Activated CD8-positive, alpha-beta memory T cell treated with anti-CD3 and anti-CD28 coated beads, Interleukin-2, amount 10 ng/mL, durations not matched to agents 7 days and 5 days (primary cell): ENCODE results near the gene DAB1. TPM values are rescaled to one million over a fixed set of nuclear protein-coding genes. Genes with fewer than 3 reads are reported as not detected.

Experiments
- ATAC-seq: fragments of 150-1000 bp; cut with Tn5 transposase; one replicate; pipeline ENCODE4 v1.10.0; 2021; ENCODE audit warnings: moderate library complexity
- CTCF ChIA-PET: fragments of 350-600 bp; sonication (Branson Sonifier 250); formaldehyde crosslinking; loops from one replicate; lab custom pipeline; 2021; ENCODE audit warnings: antibody characterized with exemption; lab: Charles Lee
- DNase-seq: peaks from one replicate; pipeline ENCODE4 v3.0.0-alpha.2; 2020
- H3K27ac Mint-ChIP-seq: one replicate; pipeline ENCODE4 v1.8.0; 2021; ENCODE audit warnings: mild to moderate bottlenecking, mixed read lengths
- H3K27me3 Mint-ChIP-seq: one replicate; pipeline ENCODE4 v1.8.0; 2021; ENCODE audit warnings: mixed read lengths
- H3K36me3 Mint-ChIP-seq: one replicate; pipeline ENCODE4 v1.8.0; 2021; ENCODE audit warnings: mild to moderate bottlenecking, mixed read lengths
- H3K4me1 Mint-ChIP-seq: one replicate; pipeline ENCODE4 v1.8.0; 2021; ENCODE audit warnings: mixed read lengths
- H3K4me3 Mint-ChIP-seq: one replicate; pipeline ENCODE4 v1.8.0; 2021; ENCODE audit warnings: mild to moderate bottlenecking, moderate library complexity, mixed read lengths
- H3K9me3 Mint-ChIP-seq: one replicate; pipeline ENCODE4 v1.8.0; 2022; ENCODE audit warnings: low read depth, mixed read lengths
- total RNA-seq, 2 experiments: library from RNA; stranded (reverse); gene quantifications; one replicate each; pipeline ENCODE4 v1.2.3, GENCODE V29; 2021

DAB1 gene
- total RNA-seq, 2 experiments from 2014 or later = 0.15 TPM; not detected in 1

DNA sequence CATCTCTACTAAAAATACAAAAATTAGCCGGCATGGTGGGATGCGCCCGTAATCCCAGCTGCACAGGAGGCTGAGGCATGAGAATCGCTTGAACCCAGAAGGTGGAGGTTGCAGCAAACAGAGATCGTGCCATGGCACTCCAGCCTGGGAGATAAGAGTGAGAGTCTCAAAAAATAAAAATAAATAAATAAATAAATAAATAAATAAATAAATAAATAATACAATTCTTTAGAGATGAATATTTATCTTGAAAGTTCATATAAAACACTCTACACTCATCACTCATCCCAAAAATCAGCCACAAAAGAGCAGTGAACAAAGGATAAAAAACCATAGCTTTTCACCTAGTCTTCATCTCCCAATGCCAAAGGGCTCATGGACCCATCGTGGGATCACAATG, 295.9 kb downstream of the DAB1 start:
- CTCF ChIA-PET = no interaction called here
- ATAC-seq (no peak), DNase-seq (no peak)
- Mint-ChIP-seq H3K27me3 (no peaks in the 10 kb centered on the region), H3K36me3 (no peaks in the 10 kb centered on the region), H3K4me1 (no peaks in the 10 kb centered on the region), H3K27ac (no peak overlapping the region), H3K9me3 (no peaks in the 10 kb centered on the region), H3K4me3 (no peak overlapping the region)

GRCh38 chr1:57124768-57125446, 299.0 kb downstream of the DAB1 start:
- DNase-seq = no peak
- Mint-ChIP-seq H3K36me3 (no peaks in the 10 kb centered on the region), H3K27ac (no peak overlapping the region), H3K4me3 (no peak overlapping the region), H3K9me3 (no peaks in the 10 kb centered on the region), H3K27me3 (no peaks in the 10 kb centered on the region), H3K4me1 (no peaks in the 10 kb centered on the region)
- CTCF ChIA-PET = no interaction called here
- no peak for ATAC-seq

GRCh38 chr1:57124170-57124569, 299.7 kb downstream of the DAB1 start:
- no peaks in the 10 kb centered on the region for H3K9me3 Mint-ChIP-seq
- H3K27me3 Mint-ChIP-seq = no peaks in the 10 kb centered on the region
- no peaks in the 10 kb centered on the region for H3K4me1 Mint-ChIP-seq
- no peaks in the 10 kb centered on the region for H3K36me3 Mint-ChIP-seq
- DNase-seq (no peak), ATAC-seq (no peak)
- H3K27ac Mint-ChIP-seq = no peak overlapping the region
- CTCF ChIA-PET = no interaction called here
- no peak overlapping the region for H3K4me3 Mint-ChIP-seq

DNA sequence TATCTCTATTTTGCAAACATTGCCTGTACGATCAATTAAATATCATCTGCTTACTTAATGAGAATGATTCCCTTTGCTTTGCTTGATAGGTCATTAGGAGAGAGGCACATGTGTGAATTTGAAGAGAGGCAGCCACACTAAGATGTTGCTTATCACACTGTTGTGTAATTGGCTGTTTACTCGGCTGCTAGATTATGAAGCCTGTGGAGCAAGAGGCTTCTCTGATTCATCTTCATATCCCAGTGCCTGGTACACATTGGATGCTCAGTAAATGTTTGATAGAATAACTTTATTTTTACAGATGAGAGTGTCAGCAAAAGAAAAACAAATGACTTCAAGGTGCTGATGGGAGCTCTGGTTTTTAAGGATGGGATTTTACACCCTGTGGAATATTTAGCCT, 301.8 kb downstream of the DAB1 start:
- Mint-ChIP-seq H3K27me3 (no peaks in the 10 kb centered on the region), H3K9me3 (no peaks in the 10 kb centered on the region), H3K36me3 (no peaks in the 10 kb centered on the region), H3K4me3 (no peak overlapping the region), H3K4me1 (no peaks in the 10 kb centered on the region), H3K27ac (no peak overlapping the region)
- DNase-seq (no peak), ATAC-seq (no peak)
- CTCF ChIA-PET = no interaction called here

DNA sequence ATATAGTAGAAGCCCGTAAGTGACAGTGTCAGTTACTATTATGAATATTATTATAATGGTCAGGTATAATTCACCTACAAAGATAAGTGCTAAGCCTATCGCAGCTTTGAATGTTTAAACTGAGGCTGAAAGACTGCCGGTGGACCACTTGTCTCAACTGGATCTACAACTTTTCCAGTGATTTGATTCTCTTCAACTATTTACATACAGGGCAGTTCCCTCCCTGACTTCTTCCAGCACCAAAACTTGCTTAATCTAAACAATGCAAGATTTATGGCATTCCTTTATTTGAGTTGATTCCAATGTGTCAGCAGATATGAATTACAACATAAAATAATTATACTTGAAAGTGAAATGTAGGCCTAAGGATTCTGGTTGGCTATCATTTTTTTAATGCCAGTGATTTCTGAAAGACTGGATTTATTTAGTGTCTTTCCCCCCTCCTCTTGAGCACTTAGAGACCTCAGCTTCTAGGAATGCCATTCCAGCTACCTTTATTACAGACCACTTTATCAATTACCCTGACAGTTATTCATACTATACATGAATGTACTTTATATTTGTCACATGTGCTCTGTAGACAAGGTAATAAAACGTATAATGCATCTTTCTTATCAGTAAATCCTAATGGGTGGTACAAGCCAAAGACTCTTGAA, 304.8 kb downstream of the DAB1 start:
- no peaks in the 10 kb centered on the region for H3K27me3 Mint-ChIP-seq
- no peak overlapping the region for H3K4me3 Mint-ChIP-seq
- no peak for DNase-seq
- no peaks in the 10 kb centered on the region for H3K4me1 Mint-ChIP-seq
- no peaks in the 10 kb centered on the region for H3K36me3 Mint-ChIP-seq
- no peak overlapping the region for H3K27ac Mint-ChIP-seq
- CTCF ChIA-PET = no interaction called here
- no peak for ATAC-seq
- no peaks in the 10 kb centered on the region for H3K9me3 Mint-ChIP-seq

- Mint-ChIP-seq H3K4me3 (no peak overlapping the region), H3K27ac (no peak overlapping the region), H3K36me3 (no peaks in the 10 kb centered on the region), H3K27me3 (no peaks in the 10 kb centered on the region), H3K9me3 (no peaks in the 10 kb centered on the region), H3K4me1 (no peaks in the 10 kb centered on the region)
- DNase-seq (no peak), ATAC-seq (no peak)
- CTCF ChIA-PET = no interaction called here
These were observed 306.1 kb downstream of the DAB1 start for GRCh38 chr1:57117753-57118152.

DNA sequence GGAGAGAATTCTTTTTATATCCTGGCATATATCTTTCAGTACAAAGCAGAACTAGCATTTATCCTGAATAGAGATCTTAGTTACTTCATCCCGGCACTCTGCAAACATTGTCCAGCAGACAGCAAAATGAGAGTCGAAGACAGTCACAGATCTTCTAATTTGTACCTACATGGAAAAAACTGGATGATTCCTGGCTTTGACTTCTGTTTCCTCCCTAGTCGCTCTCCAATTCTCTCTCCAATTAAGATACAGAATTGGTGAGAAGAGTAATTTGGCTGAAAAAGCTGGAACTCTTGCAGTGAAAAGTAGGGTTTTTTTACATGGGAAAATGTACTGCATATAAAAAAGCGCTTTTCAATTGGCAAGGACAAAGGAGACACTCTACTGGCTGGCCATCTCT, 307.0 kb downstream of the DAB1 start:
- H3K27me3 Mint-ChIP-seq = no peaks in the 10 kb centered on the region
- no peaks in the 10 kb centered on the region for H3K4me1 Mint-ChIP-seq
- ATAC-seq (no peak), DNase-seq (no peak)
- CTCF ChIA-PET = no interaction called here
- no peaks in the 10 kb centered on the region for H3K36me3 Mint-ChIP-seq
- H3K4me3 Mint-ChIP-seq = no peak overlapping the region
- H3K9me3 Mint-ChIP-seq = no peaks in the 10 kb centered on the region
- H3K27ac Mint-ChIP-seq = no peak overlapping the region

DNA sequence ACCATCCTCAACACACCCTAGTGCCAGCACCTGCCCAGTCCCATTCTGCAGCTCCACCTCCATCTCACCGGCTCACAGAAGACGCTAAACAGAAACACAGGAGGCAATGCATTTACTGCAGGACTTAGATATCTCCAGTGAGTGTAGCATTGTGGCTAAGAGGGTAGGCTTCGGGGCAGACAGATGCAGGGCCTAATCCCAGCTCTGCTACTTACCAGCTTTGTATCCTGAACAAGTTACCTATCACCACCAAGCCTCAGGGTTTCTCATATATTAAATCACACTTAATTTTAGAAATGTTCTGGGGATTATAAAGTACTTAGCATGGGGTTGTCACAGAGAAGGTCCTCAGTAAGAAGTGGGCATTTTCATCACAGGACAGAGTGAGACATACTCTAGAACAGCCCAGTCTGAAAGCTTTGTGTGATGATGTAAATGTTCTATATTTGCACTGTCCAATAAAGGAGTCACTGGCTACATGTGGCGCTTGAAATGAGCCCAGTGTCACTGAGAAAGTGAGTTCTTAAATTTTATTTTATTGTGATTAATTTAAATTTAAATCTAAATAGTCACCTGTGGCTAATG, 308.7 kb downstream of the DAB1 start:
- DNase-seq (no peak), ATAC-seq (no peak)
- Mint-ChIP-seq H3K27ac (no peak overlapping the region), H3K27me3 (no peaks in the 10 kb centered on the region), H3K4me1 (no peaks in the 10 kb centered on the region), H3K4me3 (no peak overlapping the region), H3K9me3 (no peaks in the 10 kb centered on the region), H3K36me3 (no peaks in the 10 kb centered on the region)
- CTCF ChIA-PET = no interaction called here

DNA sequence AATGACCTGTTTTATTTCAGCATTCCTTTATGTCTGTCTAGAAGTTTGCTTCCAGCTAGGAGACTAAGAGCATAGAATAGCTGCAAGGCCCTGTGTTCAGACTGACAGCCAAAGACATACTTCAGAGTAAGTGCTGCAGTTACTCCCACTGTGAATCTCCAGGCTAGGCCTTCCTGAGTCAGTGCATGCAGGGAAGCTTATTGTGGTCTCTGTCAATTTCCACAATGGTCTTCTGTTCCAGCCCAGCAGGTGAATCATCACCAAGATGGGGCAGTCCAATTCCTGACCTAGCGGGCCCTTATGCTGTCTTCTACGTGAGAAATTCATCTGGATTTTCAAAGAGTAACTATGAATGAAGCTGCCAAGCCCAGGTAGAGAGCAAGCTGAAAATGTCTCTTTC, 311.7 kb downstream of the DAB1 start:
- no peaks in the 10 kb centered on the region for H3K27me3 Mint-ChIP-seq
- no peaks in the 10 kb centered on the region for H3K36me3 Mint-ChIP-seq
- no peak overlapping the region for H3K4me3 Mint-ChIP-seq
- H3K9me3 Mint-ChIP-seq = no peaks in the 10 kb centered on the region
- DNase-seq (no peak), ATAC-seq (no peak)
- no peaks in the 10 kb centered on the region for H3K4me1 Mint-ChIP-seq
- no peak overlapping the region for H3K27ac Mint-ChIP-seq
- CTCF ChIA-PET = no interaction called here

- Mint-ChIP-seq H3K4me3 (no peak overlapping the region), H3K27me3 (no peaks in the 10 kb centered on the region), H3K27ac (no peak overlapping the region), H3K36me3 (no peaks in the 10 kb centered on the region), H3K4me1 (no peaks in the 10 kb centered on the region), H3K9me3 (no peaks in the 10 kb centered on the region)
- ATAC-seq (no peak), DNase-seq (no peak)
- CTCF ChIA-PET = no interaction called here
These were observed 312.7 kb downstream of the DAB1 start for GRCh38 chr1:57111175-57111574.

DNA sequence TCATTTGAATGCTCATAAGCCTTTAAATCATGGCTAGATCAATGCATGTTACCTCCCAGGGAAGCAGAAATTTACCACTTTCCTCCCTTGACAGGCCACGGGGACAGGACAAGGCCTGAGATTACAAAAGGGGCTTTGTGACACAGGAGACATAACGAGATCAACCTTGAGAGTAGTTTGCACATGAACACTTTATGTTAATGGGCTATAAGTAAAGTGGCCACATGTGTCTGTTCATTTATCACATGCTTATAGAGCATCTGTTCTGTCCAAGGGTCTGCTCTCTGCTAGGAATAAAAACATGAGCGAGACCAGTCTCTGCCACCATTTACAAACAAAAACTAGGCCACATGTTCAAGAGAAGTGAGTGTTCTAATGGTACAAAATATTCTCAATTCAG, 314.0 kb downstream of the DAB1 start:
- no peak overlapping the region for H3K27ac Mint-ChIP-seq
- ATAC-seq (no peak), DNase-seq (no peak)
- no peaks in the 10 kb centered on the region for H3K27me3 Mint-ChIP-seq
- CTCF ChIA-PET = no interaction called here
- no peak overlapping the region for H3K4me3 Mint-ChIP-seq
- no peaks in the 10 kb centered on the region for H3K36me3 Mint-ChIP-seq
- no peaks in the 10 kb centered on the region for H3K4me1 Mint-ChIP-seq
- no peaks in the 10 kb centered on the region for H3K9me3 Mint-ChIP-seq

DNA sequence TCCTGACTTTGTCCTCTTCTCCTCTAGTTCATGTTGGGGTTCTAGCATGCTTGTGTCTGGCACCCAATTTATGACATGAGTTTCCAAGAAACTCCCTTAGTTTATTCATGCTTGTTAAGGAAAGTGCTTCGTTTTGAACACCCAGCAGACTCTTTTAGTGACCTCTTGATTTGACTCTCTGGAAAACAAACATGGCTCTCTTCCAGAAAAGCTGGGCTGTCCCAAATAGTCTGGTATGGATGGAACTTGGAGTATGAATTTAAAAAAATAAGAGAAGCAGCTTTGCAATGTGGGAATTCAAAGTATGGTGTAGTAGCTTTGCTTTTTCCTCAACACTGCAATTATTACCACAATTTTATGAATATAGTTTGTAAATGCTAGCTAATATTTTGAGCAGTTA, 314.6 kb downstream of the DAB1 start:
- CTCF ChIA-PET = no interaction called here
- no peaks in the 10 kb centered on the region for H3K9me3 Mint-ChIP-seq
- ATAC-seq = no peak
- H3K27ac Mint-ChIP-seq = no peak overlapping the region
- H3K4me3 Mint-ChIP-seq = no peak overlapping the region
- no peaks in the 10 kb centered on the region for H3K36me3 Mint-ChIP-seq
- no peaks in the 10 kb centered on the region for H3K27me3 Mint-ChIP-seq
- no peak for DNase-seq
- no peaks in the 10 kb centered on the region for H3K4me1 Mint-ChIP-seq

- CTCF ChIA-PET = interaction anchor here (0.6 kb wide), 1 partner anchor 200 kb away, joined by 3 read pairs; no protein-coding TSS in a partner anchor
- H3K27ac Mint-ChIP-seq = no peak overlapping the region
These were observed 317.6 kb downstream of the DAB1 start for GRCh38 chr1:57106296-57106695.

More at GRCh38 chr1:57106296-57106695, 317.6 kb downstream of the DAB1 start:
- DNase-seq (no peak), ATAC-seq (no peak)
- Mint-ChIP-seq H3K27me3 (no peaks in the 10 kb centered on the region), H3K4me3 (no peak overlapping the region), H3K36me3 (no peaks in the 10 kb centered on the region), H3K4me1 (no peaks in the 10 kb centered on the region), H3K9me3 (no peaks in the 10 kb centered on the region)
